HepG2 (cell line): ENCODE data around the gene CCER1. TPM values are rescaled to one million over a fixed set of nuclear protein-coding genes. Genes with fewer than 3 reads are reported as not detected.

ENCODE experiments used
- ATAC-seq: fragments of 200-7000 bp; cut with Tn5 transposase; 3 replicates; pipeline ENCODE4 v1.9.1; 2020; ENCODE audit warnings: mild to moderate bottlenecking, moderate library complexity
- BruUV-seq: library from RNA; stranded (reverse); fragments of 400-500 nt; replicated peaks from 2 replicates; lab custom pipeline; 2021; lab: Mats Ljungman, UMichigan
- CTCF ChIA-PET: fragments of 300-600 bp; formaldehyde crosslinking; extraction: SDS; loops from one replicate; lab custom pipeline; 2021; ENCODE audit warnings: low total read pairs, inconsistent platforms, low intra/inter-chr PET ratio; lab: Yijun Ruan, JAX
- POLR2A ChIA-PET: fragments of 350-600 bp; sonication (Branson Sonifier 250); formaldehyde crosslinking; loops from one replicate; lab custom pipeline; 2020; ENCODE audit warnings: antibody characterized with exemption, inconsistent platforms; lab: Yijun Ruan, JAX
- DNase-seq: peaks from one replicate; pipeline ENCODE4 v3.0.0-alpha.2; 2015; ENCODE audit warnings: low spot score
- FAIRE-seq: peaks from 3 replicates; lab custom pipeline; 2011; peaks lifted over from hg19 to GRCh38; lab: Jason Lieb, UNC
- H2AFZ ChIP-seq: one replicate; pipeline ENCODE4 v1.6.1; 2011; ENCODE audit warnings: low read length, inconsistent platforms
- H3K27ac ChIP-seq: fragments of 300-600 bp; 3 replicates; pipeline ENCODE4 v1.8.0; 2011; ENCODE audit warnings: mixed run types, mild to moderate bottlenecking, mixed read lengths, low read length, inconsistent platforms; ENCODE audit not compliant: insufficient read depth; ENCODE audit errors: extremely low read length
- H3K27me3 ChIP-seq, 2 experiments: fragments of 200-600 bp in 1 of 2; 2 replicates in 1 of 2; 3 replicates in 1 of 2; pipeline versions ENCODE4 v1.6.0 to v1.8.0; 2011; ENCODE audit warnings: low read length in 2 of 2, mild to moderate bottlenecking in 2 of 2, moderate library complexity in 2 of 2, inconsistent platforms in 1 of 2; ENCODE audit not compliant: insufficient read depth in 2 of 2, control insufficient read depth in 1 of 2
- H3K36me3 ChIP-seq, 2 experiments: fragments of 200-600 bp in 1 of 2; replicated peaks in 1 of 2; 2 replicates in 1 of 2; 3 replicates in 1 of 2; pipeline versions ENCODE4 v1.5.1 to v1.8.0; 2011; ENCODE audit warnings: low read length in 2 of 2, inconsistent platforms in 1 of 2; ENCODE audit not compliant: insufficient read depth in 2 of 2, control insufficient read depth in 1 of 2
- H3K4me1 ChIP-seq: 2 replicates; pipeline ENCODE4 v1.5.1; 2012; ENCODE audit warnings: low read length, inconsistent platforms; ENCODE audit not compliant: insufficient read depth
- H3K4me2 ChIP-seq: 2 replicates; pipeline ENCODE4 v1.6.0; 2011; ENCODE audit warnings: low read depth, low read length, inconsistent platforms
- H3K4me3 ChIP-seq, 3 experiments: fragments of 200-600 bp in 1 of 3; sonication (generic), shearing (Covaris generic) in 1 of 3; replicated peaks in 1 of 3; 2 replicates each; pipeline ENCODE4 v1.5.1; 2011 to 2016; ENCODE audit warnings: low read length in 3 of 3, inconsistent platforms in 2 of 3, low read depth in 2 of 3, mild to moderate bottlenecking in 2 of 3, control low read depth in 1 of 3, mixed read lengths in 1 of 3; ENCODE audit not compliant: insufficient read depth in 1 of 3
- H3K79me2 ChIP-seq: one replicate; pipeline ENCODE4 v1.6.1; 2011; ENCODE audit warnings: low read length, inconsistent platforms; ENCODE audit not compliant: insufficient read depth
- H3K9ac ChIP-seq: 2 replicates; pipeline ENCODE4 v1.6.0; 2011; ENCODE audit warnings: mild to moderate bottlenecking, low read depth, low read length, inconsistent platforms; ENCODE audit not compliant: insufficient read depth
- H3K9me3 ChIP-seq: 2 replicates; pipeline ENCODE4 v1.5.1; 2012; ENCODE audit warnings: mild to moderate bottlenecking, low read length
- H4K20me1 ChIP-seq: 2 replicates; pipeline ENCODE4 v1.6.0; 2011; ENCODE audit warnings: inconsistent platforms, mild to moderate bottlenecking, low read length, moderate library complexity; ENCODE audit not compliant: insufficient read depth
- ARNTL ChIP-seq: sonication (generic); formaldehyde crosslinking; IDR thresholded peaks from 2 replicates; pipeline ENCODE4 v1.4.0; 2020; ENCODE audit warnings: mild to moderate bottlenecking, missing genetic modification reagents
- DR1 ChIP-seq: sonication (generic); formaldehyde crosslinking; IDR thresholded peaks from 2 replicates; pipeline ENCODE4 v1.8.0; 2021; ENCODE audit warnings: mild to moderate bottlenecking, missing genetic modification reagents, inconsistent platforms
- FOXP4 ChIP-seq: sonication (generic); formaldehyde crosslinking; IDR thresholded peaks from 2 replicates; pipeline ENCODE4 v1.4.0; 2020; ENCODE audit warnings: missing genetic modification reagents
- HNRNPLL ChIP-seq: fragments of 200-400 bp; formaldehyde crosslinking; IDR thresholded peaks from 2 replicates; pipeline ENCODE4 v1.6.1; 2017; ENCODE audit warnings: mild to moderate bottlenecking, low read depth, low read length; ENCODE audit not compliant: poor library complexity, severe bottlenecking
- JUN ChIP-seq: sonication (generic); formaldehyde crosslinking; IDR thresholded peaks from 2 replicates; pipeline ENCODE4 v1.4.0; 2020; ENCODE audit warnings: mild to moderate bottlenecking, missing genetic modification reagents
- LCORL ChIP-seq, 2 experiments: fragments of 450-650 bp in 1 of 2; sonication (generic) in 1 of 2; formaldehyde crosslinking in 1 of 2; IDR thresholded peaks; 2 replicates each; pipeline versions ENCODE4 v1.5.0 to v1.6.1; 2017 to 2020; ENCODE audit warnings: antibody characterized with exemption in 1 of 2, missing genetic modification reagents in 1 of 2
- MAFF ChIP-seq: IDR thresholded peaks from 2 replicates; pipeline ENCODE4 v1.6.1; 2011; ENCODE audit warnings: low read depth, low read length, improper control_type of control experiment
- MAFK ChIP-seq, 2 experiments: IDR thresholded peaks in 1 of 2; conservative IDR thresholded peaks in 1 of 2; 2 replicates each; pipeline ENCODE4 v1.6.1; 2011; ENCODE audit warnings: improper control_type of control experiment in 2 of 2, low read length in 2 of 2
- NAIF1 ChIP-seq: sonication (generic); formaldehyde crosslinking; IDR thresholded peaks from 2 replicates; pipeline ENCODE4 v1.5.0; 2020; ENCODE audit warnings: mild to moderate bottlenecking, missing genetic modification reagents, borderline replicate concordance
- NKX3-1 ChIP-seq: sonication (generic); formaldehyde crosslinking; IDR thresholded peaks from 2 replicates; pipeline ENCODE4 v1.5.0; 2020; ENCODE audit warnings: missing genetic modification reagents
- POLR2G ChIP-seq: fragments of 200-400 bp; formaldehyde crosslinking; IDR thresholded peaks from 2 replicates; pipeline ENCODE4 v1.6.1; 2018; ENCODE audit warnings: mild to moderate bottlenecking, low read depth, low read length, moderate library complexity
- SP1 ChIP-seq, 2 experiments: fragments of 450-650 bp in 1 of 2; sonication (generic) in 1 of 2; formaldehyde crosslinking in 1 of 2; IDR thresholded peaks; 2 replicates each; pipeline versions ENCODE4 v1.4.0 to v1.6.1; 2016 to 2020; ENCODE audit warnings: missing genetic modification reagents in 1 of 2
- ZGPAT ChIP-seq: IDR thresholded peaks from 2 replicates; pipeline ENCODE4 v1.6.1; 2016; ENCODE audit warnings: mild to moderate bottlenecking
- ZNF546 ChIP-seq: sonication (generic); formaldehyde crosslinking; conservative IDR thresholded peaks from 2 replicates; pipeline ENCODE4 v1.8.1; 2023; ENCODE audit warnings: mild to moderate bottlenecking, missing genetic modification reagents
- WGBS: methylation state at CpG from one replicate; pipeline ENCODE4 v1.1.6; 2017; ENCODE audit warnings: low lambda C conversion rate; 5-methylcytosine and 5-hydroxymethylcytosine counted together
- in situ Hi-C: cut with HindIII; loops from 2 replicates; pipeline ENCODE4 v1.10.0; 2017; ENCODE audit warnings: low pct_unique_long_range_greater_than_20kb; ENCODE audit not compliant: extremely low pct_ligation_motif_present
- intact Hi-C: fragments of 100-400 bp; cut with micrococcal nuclease; formaldehyde crosslinking; loops from one replicate; pipeline ENCODE4 v1.10.0; 2022; ENCODE audit not compliant: unreplicated experiment
- polyA plus RNA-seq, 8 experiments: library from polyadenylated mRNA; depleted of rRNA in 3 of 8; stranded (reverse) in 7 of 8; unstranded in 1 of 8; fragments of >200 nt; fragmentation: Illumina TruSeq in 4 of 8; extraction: Trizol in 4 of 8; gene quantifications; 2 replicates each; pipeline versions ENCODE4 v1.2.1 to v1.2.3, GENCODE V29; 2011 to 2016; ENCODE audit warnings: low read depth in 4 of 8, missing spikeins in 1 of 8, mixed read lengths in 1 of 8; ENCODE audit not compliant: insufficient read depth in 1 of 8
- total RNA-seq, 5 experiments: library from RNA; depleted of rRNA; stranded (reverse); fragments of >200 nt; fragmentation: Illumina TruSeq; extraction: Trizol; gene quantifications; 2 replicates each; pipeline ENCODE4 v1.2.3, GENCODE V29; 2016; ENCODE audit warnings: low read depth in 1 of 5

The CCER1 gene
- total and polyA plus RNA-seq, 2 of the 13 experiments (the other 11 are each of a cell fraction or from before 2014, with no cell fraction given): not detected

GRCh38 chr12:90943255-90943654 is 11.7 kb downstream of the CCER1 start:
- Histone ChIP-seq H3K4me3 (no peak overlapping the region), H3K36me3 (no peaks in the 10 kb centered on the region), H3K4me1 (no peaks in the 10 kb centered on the region), H3K4me2 (no peak overlapping the region), H3K27ac (no peak overlapping the region), H2AFZ (no peak overlapping the region), H3K79me2 (no peaks in the 10 kb centered on the region), H3K9ac (no peak overlapping the region), H3K9me3 (no peaks in the 10 kb centered on the region), H4K20me1 (no peaks in the 10 kb centered on the region), H3K27me3 (no peaks in the 10 kb centered on the region)
- ChIA-PET POLR2A (no interaction called here), CTCF (no interaction called here)
- in situ Hi-C loops: no loop called here
- intact Hi-C loops: loop anchor here (5.0 kb wide), 1 partner anchor 1401 kb away; no protein-coding TSS in a partner anchor
- BruUV-seq: no TSS peak
- no peak for DNase-seq
- no peak for FAIRE-seq
- ATAC-seq: no peak
- TF ChIP-seq MAFF (peak; percentile 48), ARNTL (CRISPR knock-in tag) (no peak), MAFK (conservative IDR thresholded peaks at IDR 0.05 in 1 of 2, IDR thresholded peaks at IDR 0.05 in 1 of 2; ENCODE audit: low read length in 2 of 2) (peak; percentile 35 to 74; a peak in 2 of 4 replicates), SP1 (IDR thresholded peaks at IDR 0.05) (no peak), SP1 (CRISPR knock-in tag; IDR thresholded peaks at IDR 0.05) (no peak), HNRNPLL (no peak), ZNF546 (CRISPR knock-in tag) (no peak), FOXP4 (no peak), NKX3-1 (CRISPR knock-in tag) (no peak), LCORL (IDR thresholded peaks at IDR 0.05) (no peak), LCORL (CRISPR knock-in tag; IDR thresholded peaks at IDR 0.05) (no peak), NAIF1 (CRISPR knock-in tag) (no peak), ZGPAT (no peak), DR1 (CRISPR knock-in tag) (no peak), JUN (no peak), POLR2G (no peak)
- TF ChIP-seq, all 625 proteins: peak for 2
- WGBS: 73% methylated on average over 1 of the region's 1 CpG
